Measurements from ENCODE around the gene VCX2. TPM values are rescaled to one million over a fixed set of nuclear protein-coding genes. Genes with fewer than 3 reads are reported as not detected.

Gene VCX2
- total and polyA plus RNA-seq, 2 donors (not counting 3 experiments of a cell fraction or from before 2014, with no cell fraction given), result not detected

DNA sequence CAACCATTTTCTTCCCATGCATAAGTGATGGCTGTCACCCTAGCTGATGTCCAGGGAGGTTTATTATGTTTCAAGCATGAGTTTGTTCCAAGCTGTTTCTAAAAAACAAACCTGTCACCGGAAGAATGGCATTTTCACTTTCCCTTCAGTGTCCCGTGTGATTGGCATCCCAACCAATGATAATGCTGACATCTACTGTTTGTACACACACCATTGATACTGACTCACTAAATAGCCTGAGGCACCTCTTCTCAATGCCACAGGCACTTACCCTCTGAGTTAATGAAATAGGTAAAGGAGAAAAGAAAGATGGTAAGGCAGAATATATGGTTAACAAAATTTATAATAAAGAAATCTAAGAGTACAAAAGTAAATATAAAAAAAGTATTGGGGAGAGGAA, 23.1 kb upstream of the VCX2 start:
- POLR2A ChIA-PET, result no interaction called here
- TF ChIP-seq POLR2A (IDR thresholded peaks at IDR 0.05; ENCODE audit: low read depth, low read length) (no peak), MAX (IDR thresholded peaks at IDR 0.05; ENCODE audit: insufficient read depth, insufficient read length) (no peak), JUN (IDR thresholded peaks at IDR 0.05; ENCODE audit: borderline replicate concordance, insufficient read depth, insufficient read length, low read depth) (no peak), CTCF (IDR thresholded peaks at IDR 0.05; ENCODE audit: extremely low read depth in 1 of 2, insufficient read depth in 1 of 2, low read depth in 1 of 2, low read length in 2 of 2) (no peak)
- no peaks in the 10 kb centered on the region for H3K36me3 ChIP-seq (ENCODE audit: control insufficient read depth in 2 of 2, extremely low read depth in 1 of 2, insufficient read depth in 2 of 2, low read length in 2 of 2)
- dilution Hi-C loops (cut with MboI; ENCODE audit: extremely low pct_ligation_motif_present, low sequenced_read_pairs) (no loop called here), intact Hi-C loops (cut with micrococcal nuclease) (no loop called here)
- H2AFZ ChIP-seq (ENCODE audit: low read depth, low read length), result no peak overlapping the region
- no peaks in the 10 kb centered on the region for H3K27me3 ChIP-seq (ENCODE audit: control insufficient read depth in 2 of 2, insufficient read depth in 2 of 2, low read length in 2 of 2)
- CTCF ChIA-PET, result no interaction called here
- no peaks in the 10 kb centered on the region for H3K4me1 ChIP-seq (ENCODE audit: control insufficient read depth, extremely low read depth, insufficient read depth, low read length)
- H3K9me3 ChIP-seq (replicated peaks; ENCODE audit: control insufficient read depth, insufficient read depth, low read length), result no peaks in the 10 kb centered on the region
- DNase-seq (ENCODE audit: low read depth, low spot score) (no peak), FAIRE-seq (no peak)
- H3K79me2 ChIP-seq (ENCODE audit: control insufficient read depth, insufficient read depth, low read length), result no peaks in the 10 kb centered on the region
- H3K9me1 ChIP-seq (replicated peaks; ENCODE audit: control insufficient read depth, extremely low read depth, insufficient read depth, low read length), result no peaks in the 10 kb centered on the region
- BruUV-seq (replicated peaks), result no TSS peak
- no peaks in the 10 kb centered on the region for H4K20me1 ChIP-seq (replicated peaks; ENCODE audit: control insufficient read depth, extremely low read depth, insufficient read depth, low read length)
- H3K9ac ChIP-seq (replicated peaks; ENCODE audit: extremely low read depth, insufficient read depth, low read length), result no peak overlapping the region
- no peak overlapping the region for H3K4me2 ChIP-seq (ENCODE audit: insufficient read depth, low read length)
- H3K27ac ChIP-seq (ENCODE audit: insufficient read depth, low read depth, low read length), result no peak overlapping the region
- H3K4me3 ChIP-seq (replicated peaks in 1 of 3; ENCODE audit: insufficient read depth in 1 of 3, low read depth in 1 of 3, low read length in 3 of 3), result no peak overlapping the region

GRCh38 chrX:8192276-8192675, 21.2 kb upstream of the VCX2 start:
- no peaks in the 10 kb centered on the region for H3K79me2 ChIP-seq (ENCODE audit: control insufficient read depth, insufficient read depth, low read length)
- no peak overlapping the region for H3K27ac ChIP-seq (ENCODE audit: insufficient read depth, low read depth, low read length)
- FAIRE-seq (no peak), DNase-seq (ENCODE audit: low read depth, low spot score) (no peak)
- H2AFZ ChIP-seq (ENCODE audit: low read depth, low read length), result no peak overlapping the region
- no peaks in the 10 kb centered on the region for H3K9me3 ChIP-seq (replicated peaks; ENCODE audit: control insufficient read depth, insufficient read depth, low read length)
- no peak overlapping the region for H3K4me2 ChIP-seq (ENCODE audit: insufficient read depth, low read length)
- no peaks in the 10 kb centered on the region for H3K4me1 ChIP-seq (ENCODE audit: control insufficient read depth, extremely low read depth, insufficient read depth, low read length)
- H3K9me1 ChIP-seq (replicated peaks; ENCODE audit: control insufficient read depth, extremely low read depth, insufficient read depth, low read length), result no peaks in the 10 kb centered on the region
- no peaks in the 10 kb centered on the region for H3K27me3 ChIP-seq (ENCODE audit: control insufficient read depth in 2 of 2, insufficient read depth in 2 of 2, low read length in 2 of 2)
- TF ChIP-seq CTCF (IDR thresholded peaks at IDR 0.05; ENCODE audit: extremely low read depth in 1 of 2, insufficient read depth in 1 of 2, low read depth in 1 of 2, low read length in 2 of 2), result no peak
- no peak for TF ChIP-seq POLR2A (IDR thresholded peaks at IDR 0.05; ENCODE audit: low read depth, low read length)
- TF ChIP-seq FOS (IDR thresholded peaks at IDR 0.05; ENCODE audit: borderline replicate concordance, insufficient read depth, low read length), result no peak
- no peak for TF ChIP-seq JUN (IDR thresholded peaks at IDR 0.05; ENCODE audit: borderline replicate concordance, insufficient read depth, insufficient read length, low read depth)
- TF ChIP-seq GATA2 (IDR thresholded peaks at IDR 0.05; ENCODE audit: insufficient read depth, insufficient read length, low read depth, low read length), result no peak
- no peak for TF ChIP-seq MAX (IDR thresholded peaks at IDR 0.05; ENCODE audit: insufficient read depth, insufficient read length)
- no peak for TF ChIP-seq EZH2 (IDR thresholded peaks at IDR 0.05; ENCODE audit: borderline replicate concordance, low read depth, low read length, severe bottlenecking)
- BruUV-seq (replicated peaks), result no TSS peak
- intact Hi-C loops (cut with micrococcal nuclease) (no loop called here), dilution Hi-C loops (cut with MboI; ENCODE audit: extremely low pct_ligation_motif_present, low sequenced_read_pairs) (no loop called here)
- POLR2A ChIA-PET, result no interaction called here
- H3K36me3 ChIP-seq (ENCODE audit: control insufficient read depth in 2 of 2, extremely low read depth in 1 of 2, insufficient read depth in 2 of 2, low read length in 2 of 2), result no peaks in the 10 kb centered on the region
- H4K20me1 ChIP-seq (replicated peaks; ENCODE audit: control insufficient read depth, extremely low read depth, insufficient read depth, low read length), result no peaks in the 10 kb centered on the region
- CTCF ChIA-PET, result no interaction called here
- no peak overlapping the region for H3K4me3 ChIP-seq (replicated peaks in 1 of 3; ENCODE audit: insufficient read depth in 1 of 3, low read depth in 1 of 3, low read length in 3 of 3)
- H3K9ac ChIP-seq (replicated peaks; ENCODE audit: extremely low read depth, insufficient read depth, low read length), result no peak overlapping the region

All from endothelial cell of umbilical vein (primary cell).